Type B pancreatic cell (in vitro differentiated cells): ENCODE results near the gene SIK3. TPM values are rescaled to one million over a fixed set of nuclear protein-coding genes. Genes with fewer than 3 reads are reported as not detected.

Source experiments
- DNase-seq: peaks from one replicate; pipeline ENCODE4 v3.0.0; 2021; ENCODE audit warnings: mixed read lengths; ENCODE audit not compliant: unreplicated experiment; ENCODE audit errors: extremely low spot score
- H3K27ac Mint-ChIP-seq: 2 replicates; pipeline ENCODE4 v1.8.0; 2021; ENCODE audit warnings: mild to moderate bottlenecking, mixed read lengths
- H3K27me3 Mint-ChIP-seq: 2 replicates; pipeline ENCODE4 v1.8.0; 2021; ENCODE audit warnings: mixed read lengths
- H3K36me3 Mint-ChIP-seq: 2 replicates; pipeline ENCODE4 v1.8.0; 2021; ENCODE audit warnings: mixed read lengths
- H3K4me1 Mint-ChIP-seq: one replicate; pipeline ENCODE4 v1.8.0; 2021; ENCODE audit warnings: mixed read lengths; ENCODE audit not compliant: unreplicated experiment
- H3K4me3 Mint-ChIP-seq: 2 replicates; pipeline ENCODE4 v1.8.0; 2021; ENCODE audit warnings: mild to moderate bottlenecking, mixed read lengths
- H3K9me3 Mint-ChIP-seq: 2 replicates; pipeline ENCODE4 v1.8.0; 2021; ENCODE audit warnings: mixed read lengths
- CTCF ChIP-seq: fragments of 200-600 bp; sonication (generic); conservative IDR thresholded peaks from 2 replicates; pipeline ENCODE4 v1.5.0; 2021; ENCODE audit warnings: antibody characterized with exemption, mild to moderate bottlenecking
- total RNA-seq: library from RNA; stranded (reverse); gene quantifications from 2 replicates; pipeline ENCODE4 v1.2.1, GENCODE V29; 2021; ENCODE audit warnings: low replicate concordance

Gene SIK3
- total RNA-seq, 1 donor from 2014 or later = 39.9 TPM

GRCh38 chr11:117074119-117074518 is 24.1 kb downstream of the SIK3 start:
- no peak for DNase-seq
- Mint-ChIP-seq H3K9me3 (no peaks in the 10 kb centered on the region), H3K36me3 (peaks cover 3% of the 10 kb centered on the region), H3K4me1 (peaks cover 33% of the 10 kb centered on the region), H3K4me3 (no peak overlapping the region), H3K27me3 (no peaks in the 10 kb centered on the region), H3K27ac (peak overlapping the region; percentile 80)
- no peak for TF ChIP-seq CTCF

- H3K4me3 Mint-ChIP-seq = no peak overlapping the region
- peak overlapping the region; percentile 80 for H3K27ac Mint-ChIP-seq
- no peak for DNase-seq
- no peaks in the 10 kb centered on the region for H3K27me3 Mint-ChIP-seq
- peaks cover 3% of the 10 kb centered on the region for H3K36me3 Mint-ChIP-seq
- TF ChIP-seq CTCF = no peak
- peaks cover 33% of the 10 kb centered on the region for H3K4me1 Mint-ChIP-seq
- no peaks in the 10 kb centered on the region for H3K9me3 Mint-ChIP-seq
Measured at GRCh38 chr11:117073539-117073938, 24.7 kb downstream of the SIK3 start.

- TF ChIP-seq CTCF = no peak
- no peak for DNase-seq
- Mint-ChIP-seq H3K27ac (peak overlapping the region; percentile 80), H3K4me1 (peaks cover 28% of the 10 kb centered on the region), H3K9me3 (no peaks in the 10 kb centered on the region), H3K4me3 (peak overlapping the region; percentile 20), H3K36me3 (peaks cover 3% of the 10 kb centered on the region), H3K27me3 (no peaks in the 10 kb centered on the region)
Measured at GRCh38 chr11:117072517-117073461, 25.4 kb downstream of the SIK3 start.

GRCh38 chr11:117071344-117071787 is 26.9 kb downstream of the SIK3 start:
- Mint-ChIP-seq H3K27ac (peak overlapping the region; percentile 62), H3K9me3 (no peaks in the 10 kb centered on the region), H3K27me3 (no peaks in the 10 kb centered on the region), H3K4me3 (no peak overlapping the region), H3K36me3 (peaks cover 3% of the 10 kb centered on the region), H3K4me1 (peaks cover 23% of the 10 kb centered on the region)
- no peak for TF ChIP-seq CTCF
- no peak for DNase-seq

GRCh38 chr11:117070016-117070415 is 28.2 kb downstream of the SIK3 start:
- Mint-ChIP-seq H3K36me3 (peaks cover under 1% of the 10 kb centered on the region), H3K4me3 (no peak overlapping the region)

More at GRCh38 chr11:117070016-117070415, 28.2 kb downstream of the SIK3 start:
- Mint-ChIP-seq H3K27me3 (no peaks in the 10 kb centered on the region), H3K4me1 (peaks cover 23% of the 10 kb centered on the region), H3K9me3 (no peaks in the 10 kb centered on the region), H3K27ac (peak overlapping the region; percentile 18)
- TF ChIP-seq CTCF = no peak
- DNase-seq = no peak
